ENCODE measurements around the gene PDK2.

PDK2 gene

GRCh38 chr17:50141745-50142110 lies 46.6 kb downstream of the PDK2 start:
- intact Hi-C loops (cut with DNase I) = no loop called here
- no peak for DNase-seq

GRCh38 chr17:50143461-50144176 lies 48.5 kb downstream of the PDK2 start:
- intact Hi-C loops (cut with DNase I) = no loop called here
- no peak for DNase-seq

GRCh38 chr17:50144355-50144754 lies 49.2 kb downstream of the PDK2 start:
- intact Hi-C loops (cut with DNase I) = no loop called here
- no peak for DNase-seq

- no peak for DNase-seq
- intact Hi-C loops (cut with DNase I) = no loop called here
These were observed 49.8 kb downstream of the PDK2 start for GRCh38 chr17:50144845-50145531.

- intact Hi-C loops (cut with DNase I) = no loop called here
- DNase-seq = no peak
These were observed 50.5 kb downstream of the PDK2 start for GRCh38 chr17:50145532-50146229.

GRCh38 chr17:50146230-50146926 lies 51.2 kb downstream of the PDK2 start:
- intact Hi-C loops (cut with DNase I) = no loop called here
- DNase-seq = peak in 29 of 42 donors; percentile 28 to 81 (median 58)

GRCh38 chr17:50146927-50147665 lies 51.9 kb downstream of the PDK2 start:
- peak in 4 of 42 donors; percentile 22 to 62 (median 44) for DNase-seq
- intact Hi-C loops (cut with DNase I) = no loop called here

- peak in 5 of 42 donors; percentile 38 to 65 (median 55) for DNase-seq
- intact Hi-C loops (cut with DNase I) = no loop called here
These were observed 52.7 kb downstream of the PDK2 start for GRCh38 chr17:50147841-50148225.

GRCh38 chr17:50148226-50149090 lies 53.3 kb downstream of the PDK2 start:
- DNase-seq = peak; percentile 34 to 87 (median 66)
- intact Hi-C loops (cut with DNase I) = no loop called here

GRCh38 chr17:50149091-50149416 lies 53.9 kb downstream of the PDK2 start:
- DNase-seq = no peak
- intact Hi-C loops (cut with DNase I) = no loop called here

- intact Hi-C loops (cut with DNase I) = loop anchor here (2.0 kb wide), 1 partner anchor 55 kb away; the partner anchor contains the start of gene PDK2
- DNase-seq = peak in 38 of 42 donors; percentile 22 to 80 (median 63)
These were observed 54.5 kb downstream of the PDK2 start for GRCh38 chr17:50149417-50150353.

- peak in 6 of 42 donors; percentile 25 to 61 (median 41) for DNase-seq
- intact Hi-C loops (cut with DNase I) = loop anchor here (2.0 kb wide), 1 partner anchor 56 kb away; the partner anchor contains the start of gene PDK2
These were observed 55.3 kb downstream of the PDK2 start, which contains the start of gene PPP1R9B for GRCh38 chr17:50150354-50151040. Gene PPP1R9B (minus strand): TSS chr17:50150677. CDS start chr17:50150513, 164 bp downstream.

GRCh38 chr17:50151041-50151936 lies 56.1 kb downstream of the PDK2 start:
- intact Hi-C loops (cut with DNase I) = loop anchor here (2.0 kb wide), 1 partner anchor 56 kb away; the partner anchor contains the start of gene PDK2
- DNase-seq = peak; percentile 72 to 97 (median 93)

GRCh38 chr17:50151937-50152547 lies 56.9 kb downstream of the PDK2 start:
- DNase-seq = peak; percentile 81 to 97 (median 93)
- intact Hi-C loops (cut with DNase I) = loop anchor here (2.0 kb wide), 1 partner anchor 57 kb away; the partner anchor contains the start of gene PDK2

Data from head of caudate nucleus (tissue), 42 donors.